H1 (cell line): ENCODE results near the gene FOXL2NB. TPM values are rescaled to one million over a fixed set of nuclear protein-coding genes. Genes with fewer than 3 reads are reported as not detected.

Experiments
- BACH1 ChIP-seq: IDR thresholded peaks from 2 replicates; pipeline ENCODE4 v1.6.1; 2012; ENCODE audit warnings: low read length, improper control_type of control experiment
- CHD7 ChIP-seq: fragments of 300-600 bp; sonication (generic); IDR thresholded peaks from 2 replicates; pipeline ENCODE4 v1.7.1; 2012; ENCODE audit warnings: low read length, moderate library complexity, mild to moderate bottlenecking, inconsistent platforms; ENCODE audit not compliant: insufficient replicate concordance
- GABPA ChIP-seq: IDR thresholded peaks from 2 replicates; pipeline ENCODE4 v1.6.1; 2011; ENCODE audit warnings: mild to moderate bottlenecking, low read length, moderate library complexity, borderline replicate concordance; ENCODE audit not compliant: insufficient read depth
- KDM4A ChIP-seq: IDR thresholded peaks from one replicate; pipeline ENCODE4 v1.7.1; 2012; ENCODE audit warnings: low read depth, mild to moderate bottlenecking, moderate library complexity, low read length, inconsistent platforms; ENCODE audit not compliant: severe bottlenecking
- NANOG ChIP-seq: IDR thresholded peaks from 2 replicates; pipeline ENCODE4 v1.6.1; 2011; ENCODE audit warnings: low read length, low read depth, mild to moderate bottlenecking, inconsistent platforms; ENCODE audit not compliant: insufficient read depth, poor library complexity, severe bottlenecking
- TAF1 ChIP-seq: IDR thresholded peaks from 2 replicates; pipeline ENCODE4 v1.6.1; 2011; ENCODE audit warnings: mild to moderate bottlenecking, low read depth, low read length
- TCF12 ChIP-seq: IDR thresholded peaks from 2 replicates; pipeline ENCODE4 v1.6.1; 2011; ENCODE audit warnings: low read depth, mild to moderate bottlenecking, low read length
- TEAD4 ChIP-seq: IDR thresholded peaks from 2 replicates; pipeline ENCODE4 v1.6.1; 2012; ENCODE audit warnings: low read depth, low read length, inconsistent platforms, mixed read lengths
- polyA plus RNA-seq, 7 experiments: library from polyadenylated mRNA; depleted of rRNA in 3 of 7; stranded (reverse) in 5 of 7; unstranded in 2 of 7; fragments of >200 nt in 5 of 7; fragments of 200-250 nt in 2 of 7; gene quantifications; 1 replicate in 5 of 7; 2 replicates in 1 of 7; 4 replicates in 1 of 7; pipeline versions ENCODE4 v1.2.1 to v1.2.3, GENCODE V29; 2011 to 2013; ENCODE audit warnings: missing spikeins in 2 of 7, mixed read lengths in 2 of 7
- total RNA-seq: library from RNA; stranded (reverse); fragmentation: NEBNext Ultra II Directional; extraction: Animal tissue kit (Norgen Biotek cat#: 25700); gene quantifications from 2 replicates; pipeline ENCODE4 v1.2.1, GENCODE V29; 2021
- TF ChIP-seq, protein P1 (sequence below), 3 experiments: IDR thresholded peaks; 1 replicate in 2 of 3; 2 replicates in 1 of 3; pipeline versions ENCODE4 v1.5.1 to v1.6.1; 2011; ENCODE audit warnings: low read length in 3 of 3, mild to moderate bottlenecking in 3 of 3, inconsistent platforms in 2 of 3, low read depth in 1 of 3, moderate library complexity in 1 of 3; ENCODE audit not compliant: insufficient read depth in 1 of 3; ENCODE audit errors: control extremely low read depth in 1 of 3

FOXL2NB gene
- total and polyA plus RNA-seq, 2 of the 8 experiments (the other 6 are each of a cell fraction or from before 2014, with no cell fraction given), result 5.4 to 7.3 TPM

DNA sequence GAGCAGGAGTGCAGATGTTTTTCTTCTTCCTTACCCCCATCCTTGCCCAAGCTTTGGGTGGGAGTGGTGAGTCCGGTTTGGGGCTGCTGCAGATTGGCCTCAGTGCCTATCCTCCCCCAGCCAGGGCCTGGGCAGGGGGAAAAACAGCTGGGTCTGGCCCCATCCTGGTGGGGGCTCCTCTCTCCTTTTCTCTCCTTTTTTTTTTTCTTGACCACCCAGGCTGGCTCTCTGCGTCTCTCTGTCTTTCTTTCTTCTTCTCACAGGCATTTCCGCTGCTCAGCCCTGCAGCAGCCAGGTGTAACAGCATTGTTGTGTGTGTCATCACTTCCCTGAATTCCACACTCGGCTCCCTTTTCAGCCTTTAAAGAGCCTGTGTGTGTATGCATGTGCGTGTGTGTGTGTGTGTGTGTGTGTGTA, 2.0 kb downstream of the FOXL2NB start (continued):
- TF ChIP-seq CHD7, result no peak
- peak; percentile 47; the same call in 1 of the 2 replicates for TF ChIP-seq TAF1
- TF ChIP-seq GABPA, result no peak
- TF ChIP-seq NANOG, result no peak
- TF ChIP-seq TEAD4, result peak; percentile 61
- TF ChIP-seq, protein P1, sequence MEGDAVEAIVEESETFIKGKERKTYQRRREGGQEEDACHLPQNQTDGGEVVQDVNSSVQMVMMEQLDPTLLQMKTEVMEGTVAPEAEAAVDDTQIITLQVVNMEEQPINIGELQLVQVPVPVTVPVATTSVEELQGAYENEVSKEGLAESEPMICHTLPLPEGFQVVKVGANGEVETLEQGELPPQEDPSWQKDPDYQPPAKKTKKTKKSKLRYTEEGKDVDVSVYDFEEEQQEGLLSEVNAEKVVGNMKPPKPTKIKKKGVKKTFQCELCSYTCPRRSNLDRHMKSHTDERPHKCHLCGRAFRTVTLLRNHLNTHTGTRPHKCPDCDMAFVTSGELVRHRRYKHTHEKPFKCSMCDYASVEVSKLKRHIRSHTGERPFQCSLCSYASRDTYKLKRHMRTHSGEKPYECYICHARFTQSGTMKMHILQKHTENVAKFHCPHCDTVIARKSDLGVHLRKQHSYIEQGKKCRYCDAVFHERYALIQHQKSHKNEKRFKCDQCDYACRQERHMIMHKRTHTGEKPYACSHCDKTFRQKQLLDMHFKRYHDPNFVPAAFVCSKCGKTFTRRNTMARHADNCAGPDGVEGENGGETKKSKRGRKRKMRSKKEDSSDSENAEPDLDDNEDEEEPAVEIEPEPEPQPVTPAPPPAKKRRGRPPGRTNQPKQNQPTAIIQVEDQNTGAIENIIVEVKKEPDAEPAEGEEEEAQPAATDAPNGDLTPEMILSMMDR (IDR thresholded peaks at IDR 0.05; ENCODE audit: control extremely low read depth in 1 of 3, insufficient read depth in 1 of 3, low read depth in 1 of 3, low read length in 3 of 3), result no peak
- TF ChIP-seq TCF12, result peak; percentile 82; the same call in 1 of the 2 replicates
- TF ChIP-seq BACH1, result no peak
- no peak for TF ChIP-seq KDM4A
